HCT116 (cell line): Measurements from ENCODE around the gene CTSG. TPM values are rescaled to one million over a fixed set of nuclear protein-coding genes. Genes with fewer than 3 reads are reported as not detected.

Experiments used
- ATAC-seq: fragments of 200-7000 bp; cut with Tn5 transposase; 2 replicates; pipeline ENCODE4 v1.9.1; 2020; ENCODE audit warnings: mild to moderate bottlenecking, moderate library complexity
- BruUV-seq: library from RNA; stranded (reverse); fragments of 400-500 nt; replicated peaks from 2 replicates; lab custom pipeline; 2021; lab: Mats Ljungman, UMichigan
- CTCF ChIA-PET: fragments of 300-600 bp; sonication (Branson Sonifier 250); formaldehyde crosslinking; loops from one replicate; lab custom pipeline; 2021; ENCODE audit warnings: antibody characterized with exemption; lab: Charles Lee
- POLR2A ChIA-PET: fragments of 300-600, 350-600 bp; sonication (Branson Sonifier 250); formaldehyde crosslinking; loops from one replicate; lab custom pipeline; 2021; ENCODE audit warnings: antibody characterized with exemption; lab: Charles Lee
- RAD21 ChIA-PET, 2 experiments: fragments of 300-600 bp; sonication (Branson Sonifier 250); formaldehyde crosslinking; loops; one replicate each; lab custom pipeline; 2023; ENCODE audit warnings: low total read pairs in 2 of 2; ENCODE audit not compliant: uncharacterized antibody in 2 of 2, unreplicated experiment in 2 of 2, low non-redundant PET in 1 of 2; lab: Charles Lee
- DNase-seq: peaks from one replicate; pipeline ENCODE4 v3.0.0-alpha.2; 2010; ENCODE audit warnings: low read depth, low spot score
- H2AFZ ChIP-seq: fragments of 200-600 bp; shearing (Covaris generic), sonication (generic); 2 replicates; pipeline ENCODE4 v1.6.1; 2017; ENCODE audit warnings: low read depth, mixed run types, mixed read lengths, antibody characterized with exemption, low read length; ENCODE audit not compliant: poor library complexity, severe bottlenecking
- H3K27ac ChIP-seq: 2 replicates; pipeline ENCODE4 v1.5.1; 2012; ENCODE audit warnings: low read depth, low read length
- H3K27me3 ChIP-seq: fragments of 200-600 bp; sonication (generic); 2 replicates; pipeline ENCODE4 v1.6.1; 2016; ENCODE audit warnings: mixed run types, low read length, mixed read lengths; ENCODE audit not compliant: insufficient read depth
- H3K36me3 ChIP-seq, 2 experiments: fragments of 200-500 bp in 1 of 2; fragments of 200-600 bp in 1 of 2; sonication (Bioruptor generic) in 1 of 2; sonication (generic) in 1 of 2; 2 replicates each; pipeline versions ENCODE4 v1.5.1 to v1.6.1; 2014 to 2016; ENCODE audit warnings: low read length in 2 of 2, inconsistent platforms in 1 of 2, mixed read lengths in 1 of 2, mixed run types in 1 of 2; ENCODE audit not compliant: insufficient read depth in 2 of 2, control insufficient read depth in 1 of 2
- H3K4me1 ChIP-seq, 2 experiments: fragments of 200-600 bp in 1 of 2; sonication (generic) in 1 of 2; 2 replicates each; pipeline versions ENCODE4 v1.5.1 to v1.6.1; 2012 to 2017; ENCODE audit warnings: low read length in 2 of 2, inconsistent platforms in 1 of 2, mild to moderate bottlenecking in 1 of 2, mixed read lengths in 1 of 2, mixed run types in 1 of 2, moderate library complexity in 1 of 2; ENCODE audit not compliant: insufficient read depth in 2 of 2, control insufficient read depth in 1 of 2
- H3K4me2 ChIP-seq: fragments of 200-600 bp; sonication (generic); 2 replicates; pipeline ENCODE4 v1.6.1; 2017; ENCODE audit warnings: mixed run types, low read length, mixed read lengths
- H3K4me3 ChIP-seq, 2 experiments: fragments of 200-600 bp in 1 of 2; sonication (generic) in 1 of 2; replicated peaks in 1 of 2; 2 replicates each; pipeline ENCODE4 v1.5.1; 2011 to 2016; ENCODE audit warnings: low read length in 2 of 2, control low read depth in 1 of 2, low read depth in 1 of 2, mild to moderate bottlenecking in 1 of 2, mixed read lengths in 1 of 2, mixed run types in 1 of 2
- H3K79me2 ChIP-seq: fragments of 200-600 bp; sonication (generic); 2 replicates; pipeline ENCODE4 v1.6.1; 2017; ENCODE audit warnings: mild to moderate bottlenecking, mixed run types, low read length, moderate library complexity, mixed read lengths; ENCODE audit not compliant: insufficient read depth
- H3K9ac ChIP-seq: fragments of 200-600 bp; sonication (generic); 2 replicates; pipeline ENCODE4 v1.6.1; 2016; ENCODE audit warnings: low read length, mixed read lengths
- H3K9me2 ChIP-seq: fragments of 200-600 bp; sonication (generic), shearing (Covaris generic); 2 replicates; pipeline ENCODE4 v1.6.1; 2017; ENCODE audit warnings: mixed run types, mild to moderate bottlenecking, moderate library complexity; ENCODE audit not compliant: insufficient read depth
- H3K9me3 ChIP-seq, 2 experiments: fragments of 200-500 bp in 1 of 2; fragments of 200-600 bp in 1 of 2; sonication (Bioruptor generic) in 1 of 2; sonication (generic) in 1 of 2; 2 replicates each; pipeline ENCODE4 v1.6.1; 2014 to 2017; ENCODE audit warnings: low read length in 2 of 2, mixed read lengths in 2 of 2, inconsistent platforms in 1 of 2, low read depth in 1 of 2, mild to moderate bottlenecking in 1 of 2, mixed run types in 1 of 2, moderate library complexity in 1 of 2; ENCODE audit not compliant: control insufficient read depth in 1 of 2, insufficient read depth in 1 of 2
- H4K20me1 ChIP-seq: fragments of 200-600 bp; sonication (generic), shearing (Covaris generic); 2 replicates; pipeline ENCODE4 v1.6.1; 2017; ENCODE audit warnings: mixed run types, mild to moderate bottlenecking, moderate library complexity; ENCODE audit not compliant: insufficient read depth
- CBX3 ChIP-seq: IDR thresholded peaks from 2 replicates; pipeline ENCODE4 v1.6.1; 2012; ENCODE audit warnings: low read depth
- EGR1 ChIP-seq: IDR thresholded peaks from 2 replicates; pipeline ENCODE4 v1.6.1; 2012; ENCODE audit warnings: low read depth
- POLR2A ChIP-seq: IDR thresholded peaks from 2 replicates; pipeline ENCODE4 v1.7.0; 2011; ENCODE audit warnings: borderline replicate concordance; ENCODE audit not compliant: insufficient read depth, insufficient read length; ENCODE audit errors: extremely low read depth
- POLR2AphosphoS5 ChIP-seq: IDR thresholded peaks from 2 replicates; pipeline ENCODE4 v1.6.1; 2011; ENCODE audit warnings: mild to moderate bottlenecking, low read depth, low read length, moderate library complexity
- RAD21 ChIP-seq: IDR thresholded peaks from 2 replicates; pipeline ENCODE4 v1.6.1; 2012; ENCODE audit warnings: low read depth, mild to moderate bottlenecking
- SP1 ChIP-seq: IDR thresholded peaks from 2 replicates; pipeline ENCODE4 v1.6.1; 2012; ENCODE audit warnings: low read depth
- TCF7L2 ChIP-seq: IDR thresholded peaks from 2 replicates; pipeline ENCODE4 v1.7.0; 2011; ENCODE audit warnings: borderline replicate concordance, inconsistent platforms; ENCODE audit not compliant: insufficient read depth, insufficient read length; ENCODE audit errors: extremely low read depth
- ZNF274 ChIP-seq: fragments of 200-500 bp; sonication (Bioruptor generic); IDR thresholded peaks from 2 replicates; pipeline ENCODE4 v1.6.1; 2014; ENCODE audit warnings: mild to moderate bottlenecking, low read depth, low read length, inconsistent platforms
- intact Hi-C: fragments of 100-400 bp; cut with micrococcal nuclease; formaldehyde crosslinking; loops from 2 replicates; pipeline ENCODE4 v1.10.0; 2022
- total RNA-seq: library from RNA; stranded (reverse); gene quantifications from one replicate; pipeline ENCODE4 v1.2.1, GENCODE V29; 2021; ENCODE audit not compliant: unreplicated experiment
- TF ChIP-seq, protein P1 (sequence below): IDR thresholded peaks from 2 replicates; pipeline ENCODE4 v1.6.1; 2012; ENCODE audit warnings: low read depth
- TF ChIP-seq, protein P2 (sequence below): IDR thresholded peaks from 2 replicates; pipeline ENCODE4 v1.6.1; 2012

CTSG gene
- total RNA-seq, 1 experiment from 2014 or later: not detected

DNA sequence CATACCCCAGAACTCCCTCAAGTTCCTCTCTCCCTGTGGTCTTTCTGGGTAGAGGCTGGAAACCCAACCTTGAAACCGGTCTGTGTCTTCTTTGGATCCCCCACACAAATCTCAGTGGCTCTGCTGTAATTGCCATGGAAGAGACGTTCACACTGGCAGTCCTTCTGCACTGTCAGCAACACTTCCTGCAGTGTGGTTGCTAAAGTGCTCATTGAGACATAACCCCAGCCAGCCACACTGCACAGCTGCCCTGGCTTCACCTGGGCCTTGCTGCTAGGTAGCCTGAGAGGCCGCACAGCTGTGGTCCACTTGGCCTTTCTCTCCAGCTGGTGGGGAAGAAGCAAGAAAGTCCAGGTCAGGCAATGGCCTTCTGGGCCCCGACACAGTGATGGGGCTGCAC is 31.0 kb upstream of the CTSG start:
- no peak for DNase-seq
- H3K4me3 ChIP-seq: no peak overlapping the region
- H3K4me1 ChIP-seq: no peaks in the 10 kb centered on the region
- no peaks in the 10 kb centered on the region for H3K36me3 ChIP-seq
- H3K9ac ChIP-seq: no peak overlapping the region
- H2AFZ ChIP-seq: no peak overlapping the region
- no peak overlapping the region for H3K27ac ChIP-seq
- RAD21 ChIA-PET: no interaction called here
- TF ChIP-seq, protein P1, sequence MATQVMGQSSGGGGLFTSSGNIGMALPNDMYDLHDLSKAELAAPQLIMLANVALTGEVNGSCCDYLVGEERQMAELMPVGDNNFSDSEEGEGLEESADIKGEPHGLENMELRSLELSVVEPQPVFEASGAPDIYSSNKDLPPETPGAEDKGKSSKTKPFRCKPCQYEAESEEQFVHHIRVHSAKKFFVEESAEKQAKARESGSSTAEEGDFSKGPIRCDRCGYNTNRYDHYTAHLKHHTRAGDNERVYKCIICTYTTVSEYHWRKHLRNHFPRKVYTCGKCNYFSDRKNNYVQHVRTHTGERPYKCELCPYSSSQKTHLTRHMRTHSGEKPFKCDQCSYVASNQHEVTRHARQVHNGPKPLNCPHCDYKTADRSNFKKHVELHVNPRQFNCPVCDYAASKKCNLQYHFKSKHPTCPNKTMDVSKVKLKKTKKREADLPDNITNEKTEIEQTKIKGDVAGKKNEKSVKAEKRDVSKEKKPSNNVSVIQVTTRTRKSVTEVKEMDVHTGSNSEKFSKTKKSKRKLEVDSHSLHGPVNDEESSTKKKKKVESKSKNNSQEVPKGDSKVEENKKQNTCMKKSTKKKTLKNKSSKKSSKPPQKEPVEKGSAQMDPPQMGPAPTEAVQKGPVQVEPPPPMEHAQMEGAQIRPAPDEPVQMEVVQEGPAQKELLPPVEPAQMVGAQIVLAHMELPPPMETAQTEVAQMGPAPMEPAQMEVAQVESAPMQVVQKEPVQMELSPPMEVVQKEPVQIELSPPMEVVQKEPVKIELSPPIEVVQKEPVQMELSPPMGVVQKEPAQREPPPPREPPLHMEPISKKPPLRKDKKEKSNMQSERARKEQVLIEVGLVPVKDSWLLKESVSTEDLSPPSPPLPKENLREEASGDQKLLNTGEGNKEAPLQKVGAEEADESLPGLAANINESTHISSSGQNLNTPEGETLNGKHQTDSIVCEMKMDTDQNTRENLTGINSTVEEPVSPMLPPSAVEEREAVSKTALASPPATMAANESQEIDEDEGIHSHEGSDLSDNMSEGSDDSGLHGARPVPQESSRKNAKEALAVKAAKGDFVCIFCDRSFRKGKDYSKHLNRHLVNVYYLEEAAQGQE: no peak
- no peak for TF ChIP-seq ZNF274
- no peak for TF ChIP-seq TCF7L2
- no peak for TF ChIP-seq POLR2AphosphoS5
- TF ChIP-seq, protein P2, sequence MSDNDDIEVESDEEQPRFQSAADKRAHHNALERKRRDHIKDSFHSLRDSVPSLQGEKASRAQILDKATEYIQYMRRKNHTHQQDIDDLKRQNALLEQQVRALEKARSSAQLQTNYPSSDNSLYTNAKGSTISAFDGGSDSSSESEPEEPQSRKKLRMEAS: no peak
- TF ChIP-seq SP1: no peak
- no peak for TF ChIP-seq EGR1
- TF ChIP-seq CBX3: no peak
- no peak for TF ChIP-seq POLR2A
- TF ChIP-seq RAD21: no peak
- TF ChIP-seq, all 23 proteins: peak for 0
- no TSS peak for BruUV-seq
- Histone ChIP-seq H3K79me2 (no peaks in the 10 kb centered on the region), H4K20me1 (no peaks in the 10 kb centered on the region), H3K27me3 (no peaks in the 10 kb centered on the region), H3K9me2 (no peaks in the 10 kb centered on the region), H3K9me3 (no peaks in the 10 kb centered on the region), H3K4me2 (no peak overlapping the region)
- ChIA-PET POLR2A (no interaction called here), CTCF (no interaction called here)
- ATAC-seq: no peak
- intact Hi-C loops: no loop called here
